Large intestine (tissue), 3 donors: ENCODE results near the gene CDR2. TPM values are rescaled to one million over a fixed set of nuclear protein-coding genes. Genes with fewer than 3 reads are reported as not detected.
A peak's percentile ranks its signal among the peaks of the same experiment; 100 is the strongest.

Source experiments
- DNase-seq, 2 donors: peaks; one replicate each; pipeline versions ENCODE4 v3.0.0 to v3.0.0-alpha.2; 2013
- H3K27ac ChIP-seq: one replicate; pipeline ENCODE4 v1.5.1; 2013; ENCODE audit warnings: low read length
- H3K27me3 ChIP-seq: 2 replicates; pipeline ENCODE4 v1.6.1; 2013; ENCODE audit warnings: low read length; ENCODE audit not compliant: control insufficient read depth, insufficient read depth
- H3K36me3 ChIP-seq: 2 replicates; pipeline ENCODE4 v1.6.1; 2013; ENCODE audit warnings: low read length; ENCODE audit not compliant: control insufficient read depth, insufficient read depth
- H3K4me1 ChIP-seq: one replicate; pipeline ENCODE4 v1.6.1; 2013; ENCODE audit warnings: low read length; ENCODE audit not compliant: control insufficient read depth, insufficient read depth
- H3K4me3 ChIP-seq: one replicate; pipeline ENCODE4 v1.5.1; 2013; ENCODE audit warnings: low read length
- H3K9me3 ChIP-seq: one replicate; pipeline ENCODE4 v1.6.1; 2013; ENCODE audit warnings: mild to moderate bottlenecking, low read depth, low read length, moderate library complexity; ENCODE audit not compliant: control insufficient read depth
- WGBS: methylation state at CpG from one replicate; pipeline ENCODE4 v1.1.5; 2013; ENCODE audit warnings: low lambda C conversion rate; ENCODE audit not compliant: insufficient coverage; 5-methylcytosine and 5-hydroxymethylcytosine counted together
- polyA plus RNA-seq: library from polyadenylated mRNA; unstranded; fragments of 120-200 nt; gene quantifications from one replicate; pipeline ENCODE4 v1.2.1, GENCODE V29; 2013

The CDR2 gene
- polyA plus RNA-seq, 1 donor = 41.1 TPM

GRCh38 chr16:22326369-22326652 is 48.1 kb downstream of the CDR2 start:
- H3K36me3 ChIP-seq = peaks cover 88% of the 10 kb centered on the region
- WGBS = 100% methylated on average over 1 of the region's 4 CpGs
- H3K9me3 ChIP-seq = peaks cover 2% of the 10 kb centered on the region
- no peaks in the 10 kb centered on the region for H3K4me1 ChIP-seq
- no peak overlapping the region for H3K27ac ChIP-seq
- H3K4me3 ChIP-seq = no peak overlapping the region
- DNase-seq = no peak
- H3K27me3 ChIP-seq = no peaks in the 10 kb centered on the region

DNA sequence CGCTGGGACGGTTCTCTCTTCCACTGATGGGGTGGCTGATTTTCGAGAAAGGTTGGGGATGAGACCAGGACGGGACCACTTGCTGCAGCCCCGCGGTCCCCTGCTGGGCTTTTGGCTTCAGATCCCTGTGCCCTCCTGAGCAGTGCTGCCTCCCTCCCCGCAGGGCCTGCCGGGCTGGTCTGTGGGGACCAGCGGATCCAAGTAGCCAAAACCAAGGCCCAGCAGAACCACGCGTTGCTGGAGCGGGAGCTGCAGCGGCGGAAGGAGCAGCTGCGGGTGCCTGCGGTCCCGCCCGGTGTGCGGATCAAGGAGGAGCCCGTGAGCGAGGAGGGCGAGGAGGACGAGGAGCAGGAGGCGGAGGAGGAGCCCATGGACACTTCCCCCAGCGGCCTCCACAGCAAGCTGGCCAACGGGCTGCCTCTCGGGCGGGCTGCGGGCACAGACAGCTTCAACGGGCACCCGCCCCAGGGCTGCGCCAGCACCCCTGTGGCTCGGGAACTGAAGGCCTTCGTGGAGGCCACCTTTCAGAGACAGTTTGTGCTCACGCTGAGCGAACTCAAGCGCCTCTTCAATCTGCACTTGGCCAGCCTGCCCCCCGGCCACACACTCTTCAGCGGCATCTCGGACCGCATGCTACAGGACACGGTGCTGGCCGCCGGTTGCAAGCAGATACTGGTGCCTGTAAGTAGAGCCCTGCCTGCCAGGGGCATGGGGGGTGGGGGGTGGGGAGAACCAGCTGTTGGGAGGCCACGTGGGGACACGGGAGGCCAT is 48.6 kb downstream of the CDR2 start:
- DNase-seq = no peak
- no peak overlapping the region for H3K4me3 ChIP-seq
- no CpG with 5 or more reads among the region's 46 CpGs for WGBS
- H3K27ac ChIP-seq = no peak overlapping the region
- no peaks in the 10 kb centered on the region for H3K27me3 ChIP-seq
- H3K9me3 ChIP-seq = peaks cover 2% of the 10 kb centered on the region
- H3K36me3 ChIP-seq = peaks cover 89% of the 10 kb centered on the region
- no peaks in the 10 kb centered on the region for H3K4me1 ChIP-seq

DNA sequence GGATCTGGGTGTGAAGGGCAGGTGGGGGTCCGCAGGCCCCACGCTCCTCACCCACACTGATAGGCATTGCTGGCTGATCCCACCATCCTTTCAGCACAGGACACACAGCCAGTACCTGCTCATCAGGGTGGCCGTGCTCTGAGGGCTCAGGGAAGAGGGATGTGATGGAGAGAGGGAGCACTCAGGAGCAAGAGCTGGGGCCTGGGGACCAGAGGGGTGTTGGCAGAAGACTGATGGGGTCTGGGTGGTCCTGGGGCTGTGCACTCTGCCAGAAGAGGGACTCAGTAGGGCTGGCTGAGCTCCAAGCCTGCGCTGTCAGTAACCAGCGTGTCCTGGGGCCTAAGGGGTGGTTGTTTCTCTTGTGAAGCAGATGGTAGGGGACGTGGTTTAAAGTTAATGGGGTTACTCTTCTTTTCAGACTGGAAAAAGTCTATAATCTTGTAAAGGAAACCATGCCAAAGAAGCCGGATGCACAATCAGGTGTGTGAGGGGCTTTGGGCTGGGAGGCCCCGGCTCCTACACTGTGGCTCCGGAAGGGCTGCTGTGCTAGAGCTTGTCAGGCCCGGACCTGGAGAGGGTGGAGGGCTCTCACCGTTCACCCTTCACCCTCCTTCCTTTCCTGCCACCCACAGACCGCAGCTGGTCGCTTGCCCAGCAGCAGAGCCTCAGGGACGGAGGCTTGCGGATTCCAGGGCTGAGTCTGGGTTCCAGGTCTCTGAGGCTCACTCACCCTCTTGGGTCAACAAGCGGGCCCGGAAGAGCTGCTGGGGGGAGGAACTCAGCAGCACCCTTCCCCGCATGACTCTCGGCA is 49.4 kb downstream of the CDR2 start:
- WGBS = no CpG with 5 or more reads among the region's 19 CpGs
- no peaks in the 10 kb centered on the region for H3K27me3 ChIP-seq
- no peak overlapping the region for H3K27ac ChIP-seq
- DNase-seq = no peak
- peaks cover 89% of the 10 kb centered on the region for H3K36me3 ChIP-seq
- peaks cover 2% of the 10 kb centered on the region for H3K9me3 ChIP-seq
- no peak overlapping the region for H3K4me3 ChIP-seq
- H3K4me1 ChIP-seq = no peaks in the 10 kb centered on the region

DNA sequence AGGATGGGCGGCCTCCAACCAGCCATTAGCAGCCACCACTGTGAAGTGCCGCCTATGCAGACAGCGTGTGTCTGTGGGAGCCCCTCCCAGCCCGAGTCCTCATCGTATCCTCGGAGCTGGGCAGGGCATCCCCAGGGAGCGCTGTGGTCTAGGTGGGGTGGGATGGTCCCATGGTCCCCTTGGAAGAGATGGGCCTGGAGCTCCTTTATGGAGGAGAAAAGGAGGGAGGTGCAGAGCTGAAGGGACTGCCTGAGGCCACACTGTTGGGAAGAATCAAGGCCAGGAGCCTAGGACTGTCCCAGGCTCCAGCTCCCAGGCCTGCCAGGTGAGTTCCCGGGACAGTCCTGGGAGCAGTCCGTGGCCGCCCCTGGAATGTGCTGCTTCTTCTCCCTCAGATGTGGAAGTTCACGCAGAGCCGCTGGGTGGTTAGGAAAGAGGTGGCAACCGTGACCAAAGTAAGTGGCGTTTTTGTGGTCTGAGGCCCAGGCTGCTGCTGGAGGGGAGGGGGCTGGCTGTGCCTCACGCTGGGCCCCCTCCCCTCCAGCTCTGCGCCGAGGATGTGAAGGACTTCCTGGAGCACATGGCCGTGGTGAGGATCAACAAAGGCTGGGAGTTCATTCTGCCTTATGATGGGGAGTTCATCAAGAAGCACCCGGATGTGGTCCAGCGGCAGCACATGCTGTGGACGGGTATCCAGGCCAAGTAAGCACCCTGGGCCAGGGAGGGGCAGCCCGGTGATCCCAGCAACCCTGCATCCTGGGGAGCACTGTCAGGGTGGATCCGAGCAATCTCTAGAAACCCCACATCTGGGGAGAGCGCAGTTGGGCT is 50.2 kb downstream of the CDR2 start:
- DNase-seq = no peak
- WGBS = no CpG with 5 or more reads among the region's 24 CpGs
- Histone ChIP-seq H3K9me3 (peaks cover 2% of the 10 kb centered on the region), H3K27me3 (no peaks in the 10 kb centered on the region), H3K27ac (no peak overlapping the region), H3K4me3 (no peak overlapping the region), H3K36me3 (peaks cover 88% of the 10 kb centered on the region), H3K4me1 (no peaks in the 10 kb centered on the region)

GRCh38 chr16:22323173-22323958 is 51.1 kb downstream of the CDR2 start:
- no CpG with 5 or more reads among the region's 12 CpGs for WGBS
- peaks cover 88% of the 10 kb centered on the region for H3K36me3 ChIP-seq
- H3K4me1 ChIP-seq = no peaks in the 10 kb centered on the region
- no peaks in the 10 kb centered on the region for H3K27me3 ChIP-seq
- peaks cover 2% of the 10 kb centered on the region for H3K9me3 ChIP-seq
- no peak for DNase-seq
- no peak overlapping the region for H3K4me3 ChIP-seq
- no peak overlapping the region for H3K27ac ChIP-seq

DNA sequence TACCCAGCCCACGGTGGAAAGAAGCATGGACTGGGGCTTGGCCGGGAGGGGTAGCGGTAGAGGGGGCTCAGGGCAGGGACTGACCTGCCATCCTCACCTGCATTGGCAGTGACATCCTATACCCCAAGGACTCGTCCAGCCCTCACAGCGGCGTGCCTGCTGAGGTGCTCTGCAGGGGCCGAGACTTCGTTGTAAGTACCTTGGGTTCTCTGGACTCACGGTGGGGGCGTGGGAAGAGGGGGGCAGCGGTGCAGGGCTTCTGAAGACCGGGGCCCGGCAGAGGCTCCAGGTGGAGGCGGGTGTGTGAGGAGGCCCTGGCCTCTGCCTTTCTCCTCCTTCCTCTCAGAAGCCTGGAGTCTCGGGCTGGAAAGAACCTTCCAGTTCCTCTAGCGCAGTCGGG is 51.7 kb downstream of the CDR2 start:
- no peak overlapping the region for H3K4me3 ChIP-seq
- WGBS = no CpG with 5 or more reads among the region's 17 CpGs
- H3K4me1 ChIP-seq = no peaks in the 10 kb centered on the region
- no peak for DNase-seq
- no peak overlapping the region for H3K27ac ChIP-seq
- peaks cover 2% of the 10 kb centered on the region for H3K9me3 ChIP-seq
- H3K36me3 ChIP-seq = peaks cover 86% of the 10 kb centered on the region
- H3K27me3 ChIP-seq = no peaks in the 10 kb centered on the region

DNA sequence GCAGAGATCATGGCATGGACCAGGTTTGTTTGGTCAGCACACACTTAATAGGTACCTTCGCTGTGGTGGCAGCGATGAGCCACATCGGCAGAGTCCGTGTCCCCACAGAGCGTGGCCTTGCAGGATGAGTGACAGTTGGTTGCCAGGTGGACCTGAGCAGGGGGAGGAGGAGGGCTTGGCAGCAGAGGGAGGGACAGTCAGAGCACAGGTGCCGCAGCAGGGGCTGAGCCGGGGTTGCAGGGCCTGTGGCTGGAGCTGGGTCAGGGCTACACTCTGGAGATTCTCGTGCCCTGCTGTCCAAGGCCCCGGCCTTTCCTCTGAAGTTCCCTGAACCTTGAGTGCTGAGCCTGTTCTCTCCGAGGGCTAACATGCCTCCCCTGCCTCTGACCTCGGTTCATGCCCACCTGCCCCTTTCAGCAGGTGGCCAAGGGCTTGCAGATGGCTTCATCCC is 52.4 kb downstream of the CDR2 start:
- no CpG with 5 or more reads among the region's 11 CpGs for WGBS
- peaks cover 86% of the 10 kb centered on the region for H3K36me3 ChIP-seq
- H3K27ac ChIP-seq = no peak overlapping the region
- peaks cover 2% of the 10 kb centered on the region for H3K9me3 ChIP-seq
- no peak overlapping the region for H3K4me3 ChIP-seq
- H3K4me1 ChIP-seq = no peaks in the 10 kb centered on the region
- H3K27me3 ChIP-seq = no peaks in the 10 kb centered on the region
- no peak for DNase-seq

GRCh38 chr16:22321340-22322001 is 52.9 kb downstream of the CDR2 start:
- Histone ChIP-seq H3K4me3 (no peak overlapping the region), H3K9me3 (peaks cover 2% of the 10 kb centered on the region), H3K27ac (no peak overlapping the region), H3K36me3 (peaks cover 86% of the 10 kb centered on the region), H3K4me1 (no peaks in the 10 kb centered on the region), H3K27me3 (no peaks in the 10 kb centered on the region)
- peak; percentile 61 to 71 for DNase-seq
- WGBS = 0% methylated on average over 3 of the region's 16 CpGs

DNA sequence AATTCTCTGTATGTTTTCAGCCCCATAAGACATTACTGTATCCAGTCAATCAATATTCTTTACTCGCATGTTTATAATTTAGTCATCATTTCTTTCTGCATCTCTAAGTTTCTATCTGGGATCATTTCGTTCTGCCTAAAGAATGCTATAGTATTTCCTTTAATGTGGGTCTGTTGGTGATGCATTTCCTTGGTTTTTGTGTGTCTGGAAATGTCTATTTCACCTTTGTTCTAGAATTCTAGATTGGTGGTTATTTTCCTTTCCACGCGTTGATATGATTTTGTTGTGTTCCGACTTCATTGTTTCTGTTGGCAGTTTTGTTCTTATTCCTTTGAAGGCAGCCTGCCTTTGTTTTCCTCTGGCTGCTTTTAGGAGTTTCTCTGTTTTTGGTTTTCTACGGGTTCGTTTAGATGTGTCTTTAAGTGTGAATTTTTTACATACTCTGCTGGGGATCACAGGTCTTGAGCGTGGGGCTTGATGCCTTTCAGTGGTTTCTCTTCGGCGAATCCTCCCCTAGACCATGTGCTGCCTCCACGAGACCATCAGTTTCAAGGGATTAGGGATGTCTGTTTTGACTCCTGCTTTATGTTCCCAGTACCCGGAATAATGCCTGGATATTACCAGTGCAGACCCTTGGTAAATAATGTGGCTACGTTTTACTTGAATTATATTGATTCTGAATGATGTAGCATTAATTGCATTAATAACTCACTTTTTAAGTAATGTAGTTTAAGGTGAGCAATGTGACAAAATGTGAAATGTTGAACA is 53.7 kb downstream of the CDR2 start:
- no peak overlapping the region for H3K27ac ChIP-seq
- no peak for DNase-seq
- H3K9me3 ChIP-seq = peaks cover 2% of the 10 kb centered on the region
- H3K36me3 ChIP-seq = peaks cover 87% of the 10 kb centered on the region
- no peaks in the 10 kb centered on the region for H3K27me3 ChIP-seq
- no peak overlapping the region for H3K4me3 ChIP-seq
- no peaks in the 10 kb centered on the region for H3K4me1 ChIP-seq
- 79% methylated on average over 4 of the region's 13 CpGs for WGBS
